Stimulated activated CD4-positive, alpha-beta T cell treated with anti-CD3 and anti-CD28 coated beads, Interleukin-15, amount 100 ng/mL, for 48 hours (primary cell): ENCODE data around the gene SPATA25.
"Not testable (repeated sequence)": the region's sequence is repeated elsewhere in the genome, so short reads cannot be mapped to it uniquely, and the experiment has no call there.

Experiments
- DNase-seq, 2 donors: peaks; one replicate each; pipeline ENCODE4 v3.0.0-alpha.2; 2020; ENCODE audit warnings: low read depth in 2 of 2

SPATA25 gene, protein sequence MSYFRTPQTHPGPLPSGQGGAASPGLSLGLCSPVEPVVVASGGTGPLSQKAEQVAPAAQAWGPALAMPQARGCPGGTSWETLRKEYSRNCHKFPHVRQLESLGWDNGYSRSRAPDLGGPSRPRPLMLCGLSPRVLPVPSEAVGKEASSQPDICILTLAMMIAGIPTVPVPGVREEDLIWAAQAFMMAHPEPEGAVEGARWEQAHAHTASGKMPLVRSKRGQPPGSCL

DNA sequence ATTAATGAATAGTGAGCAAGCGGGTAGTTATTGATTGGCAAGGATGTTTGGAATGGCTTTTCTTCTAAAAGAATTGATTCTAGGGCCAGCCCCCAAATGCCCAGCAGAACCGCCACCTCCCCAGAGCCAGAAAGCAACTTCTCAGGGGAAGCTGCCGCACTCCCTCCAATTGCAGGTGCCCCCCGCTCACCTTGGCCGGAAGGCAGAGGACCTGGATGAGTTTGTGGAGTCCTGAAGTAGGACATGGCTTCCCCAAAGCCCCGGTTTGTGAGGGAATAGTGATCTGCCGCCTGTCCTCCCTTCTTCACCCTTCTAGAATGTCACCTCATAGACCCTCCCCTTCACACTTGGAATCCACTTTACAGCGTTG lies at the start of gene SPATA25:
Gene SPATA25, minus strand, starts transcription at position 277 of the 370 bp plus-strand sequence. Its CDS starts 32 bp downstream, at position 245.
- DNase-seq, result no peak

DNA sequence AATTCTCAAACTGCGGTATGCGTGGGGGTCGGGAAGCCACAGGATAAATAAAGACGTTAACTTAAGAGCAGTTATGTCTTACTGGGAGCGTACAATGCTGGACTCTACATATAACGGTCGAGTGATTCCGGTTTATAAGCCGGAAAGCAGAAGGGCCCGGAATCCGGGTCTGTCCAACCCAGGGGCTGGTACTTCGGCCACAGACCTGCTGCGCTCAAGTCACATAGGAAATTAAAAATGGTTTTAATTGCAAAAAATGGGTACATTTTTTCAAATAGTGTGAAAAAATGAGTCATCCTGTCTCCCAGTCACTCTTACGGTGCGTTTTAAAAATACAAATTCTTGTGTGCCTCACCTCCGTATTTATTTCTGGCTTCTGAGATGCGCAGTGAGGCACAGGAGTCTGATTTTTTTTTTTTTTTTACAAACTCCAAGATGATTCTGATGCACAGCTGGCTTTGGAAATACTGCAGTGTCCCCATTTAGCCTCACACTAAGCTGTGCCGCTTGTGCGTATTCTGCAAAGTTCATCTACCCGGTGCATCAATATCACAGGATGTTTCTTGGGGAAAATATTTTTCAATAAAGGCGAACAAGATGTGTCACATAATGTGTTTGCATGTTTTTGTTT lies 48.1 kb upstream of the SPATA25 start:
- DNase-seq, result no peak

DNA sequence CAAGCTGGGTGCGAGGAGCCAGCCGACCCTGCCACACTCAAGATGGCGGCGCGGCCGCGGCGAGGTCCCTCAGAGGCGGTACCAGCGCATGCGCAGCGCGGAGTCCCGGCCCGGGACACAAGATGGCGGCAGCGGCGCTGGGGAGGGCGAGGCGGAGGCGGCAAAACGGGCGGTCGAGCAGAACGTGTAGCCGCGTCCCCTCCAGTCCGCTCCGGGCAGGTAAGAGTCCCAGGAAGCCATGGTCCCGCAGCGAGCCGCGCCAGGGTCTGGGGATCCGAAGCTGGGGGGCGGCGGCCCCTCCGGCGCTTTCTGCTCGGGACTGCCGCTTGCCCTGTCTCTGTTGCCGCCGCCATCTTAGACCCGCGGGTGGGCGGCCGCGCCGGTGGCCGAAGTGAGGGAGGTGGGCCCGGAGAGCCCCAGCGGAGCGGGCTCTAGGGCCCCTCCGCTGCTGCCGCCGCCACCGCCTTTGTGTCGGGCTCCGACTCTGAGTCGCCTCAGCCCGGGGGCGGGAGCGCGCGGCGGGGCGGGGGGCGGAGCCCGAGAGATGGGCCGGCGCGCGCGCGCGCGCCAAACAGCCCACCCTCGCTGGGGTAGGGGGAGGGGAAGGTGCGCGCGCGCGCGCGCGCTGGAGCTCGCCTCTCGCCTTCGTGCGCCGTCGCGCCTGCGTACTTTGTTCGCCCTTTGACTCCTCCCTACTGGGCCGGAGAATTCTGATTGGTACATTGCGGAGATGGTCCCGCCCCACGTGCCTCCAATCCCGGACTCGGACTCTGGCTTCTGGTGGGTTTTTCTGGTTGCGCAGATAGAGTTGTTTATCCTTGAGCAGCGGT lies 47.4 kb upstream of the SPATA25 start, which contains the start of gene PCIF1:
Gene PCIF1, plus strand, starts transcription at position 98 of the 830 bp plus-strand sequence. CDS start 4,317 bp downstream, outside the sequence.
- DNase-seq, result peak; percentile 96 to 97

DNA sequence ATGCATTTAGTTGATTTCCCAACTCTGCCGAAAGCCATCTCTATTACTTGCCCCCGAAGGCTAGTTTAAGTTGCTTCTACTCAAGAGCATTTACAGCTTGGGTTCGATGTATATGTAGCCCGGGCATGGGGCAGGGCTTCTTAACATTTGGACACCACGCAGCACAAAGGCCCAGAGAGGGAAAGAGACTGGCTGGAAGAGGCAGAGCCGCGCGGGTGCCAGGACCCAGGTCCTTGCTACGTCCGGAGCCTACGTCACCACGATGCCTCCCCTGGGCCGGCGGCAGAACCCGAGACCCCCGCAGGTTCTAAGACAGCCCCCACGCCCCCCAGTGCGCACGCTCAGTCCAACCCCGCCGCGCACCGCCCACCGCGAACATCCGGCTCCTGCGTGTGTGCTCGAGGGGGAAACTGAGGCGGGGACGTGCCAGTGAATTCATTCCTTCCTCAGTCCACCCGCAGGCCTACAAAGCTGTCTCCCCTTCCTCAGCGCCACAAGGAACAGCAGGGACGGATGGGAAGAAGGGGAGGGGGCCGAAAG lies 46.7 kb upstream of the SPATA25 start:
- peak in 1 of 2 donors; percentile 31 for DNase-seq

DNA sequence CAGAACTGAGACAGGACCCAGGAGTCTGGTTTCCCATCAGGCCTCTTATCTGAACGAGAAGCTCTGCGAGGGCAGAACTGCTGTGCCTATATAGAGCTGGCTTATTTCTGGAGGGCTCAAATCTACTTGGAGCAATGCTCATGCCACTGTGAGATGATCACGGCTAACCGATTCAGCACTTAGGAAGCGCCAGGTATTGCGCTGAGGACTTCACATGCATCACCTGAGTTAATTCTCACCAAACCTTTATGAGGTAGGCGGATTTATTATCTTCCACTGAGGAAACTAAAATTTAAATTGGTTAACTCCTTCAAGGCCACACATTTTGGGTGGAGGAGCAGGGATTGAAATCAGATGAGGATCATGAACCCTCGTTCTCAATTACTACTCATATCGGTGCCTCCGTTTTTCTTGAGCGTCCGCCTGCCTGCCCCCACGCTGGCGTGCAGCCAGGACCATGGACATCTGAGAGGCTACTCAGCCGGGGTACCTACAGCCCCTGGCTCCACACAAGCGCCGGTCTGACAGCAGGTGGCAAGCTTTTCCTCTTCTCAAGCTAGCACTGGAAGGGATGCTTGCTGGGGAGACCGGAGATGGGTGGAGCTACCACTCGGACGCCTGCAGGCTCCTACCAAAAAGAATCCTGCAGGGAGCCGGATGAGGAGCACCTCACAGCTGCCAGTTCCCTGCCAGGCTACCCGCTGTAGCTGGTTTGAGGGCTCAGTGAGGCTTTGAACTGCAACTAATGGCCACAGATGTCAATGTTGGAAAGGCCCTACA lies 46.0 kb upstream of the SPATA25 start:
- DNase-seq, result peak; percentile 45 to 50

DNA sequence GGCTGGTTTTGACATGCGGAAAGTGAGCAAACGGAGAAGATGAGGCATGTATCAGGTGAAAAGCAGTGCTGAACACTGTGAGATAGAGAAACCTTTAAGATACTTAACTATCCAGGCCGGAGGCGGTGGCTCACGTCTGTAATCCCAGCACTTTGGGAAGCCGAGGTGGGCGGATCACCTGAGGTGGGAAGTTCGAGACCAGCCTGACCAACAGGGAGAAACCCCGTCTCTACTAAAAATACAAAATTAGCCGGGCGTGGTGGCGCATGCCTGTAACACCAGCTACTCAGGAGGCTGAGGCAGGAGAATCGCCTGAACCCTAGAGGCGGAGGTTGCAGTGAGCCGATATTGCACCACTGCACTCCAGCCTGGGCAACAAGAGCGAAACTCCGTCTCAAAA lies 44.3 kb upstream of the SPATA25 start:
- DNase-seq, result not testable (repeated sequence)

DNA sequence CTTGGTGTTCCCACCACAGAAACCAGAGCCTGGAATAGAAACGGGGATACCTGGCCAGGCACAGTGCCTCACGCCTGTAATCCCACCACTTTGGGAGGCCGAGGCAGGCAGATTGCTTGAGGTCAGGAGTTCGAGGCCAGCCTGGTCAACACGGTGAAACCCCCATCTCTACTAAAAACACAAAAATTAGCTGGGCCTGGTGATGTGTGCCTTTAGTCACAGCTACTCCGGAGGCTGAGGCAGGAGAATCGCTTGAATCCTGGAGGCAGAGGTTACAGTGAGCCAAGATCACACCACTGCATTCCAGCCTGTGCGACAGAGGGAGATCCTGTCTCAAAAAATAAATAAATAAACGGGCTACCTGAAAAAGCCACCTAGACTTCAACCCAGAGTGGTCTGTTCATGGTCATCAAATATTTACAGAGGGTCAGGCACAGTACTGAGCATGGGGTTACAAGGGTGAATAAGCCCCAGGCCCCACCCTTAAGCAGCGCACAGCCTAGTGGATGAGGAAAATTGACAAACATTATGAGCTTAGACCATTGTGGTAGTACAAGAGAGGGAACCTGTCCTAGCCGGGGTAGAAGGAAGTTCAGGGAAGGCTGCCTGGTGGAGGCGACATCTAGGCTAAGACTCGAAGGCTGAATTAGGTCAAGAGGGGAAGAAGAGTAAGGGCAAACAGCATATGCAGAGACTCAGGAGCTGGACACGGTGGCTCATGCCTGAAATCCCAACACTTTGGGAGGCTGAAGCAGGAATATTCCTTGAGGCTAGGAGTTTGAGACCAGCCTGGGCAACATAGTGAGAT lies 39.9 kb upstream of the SPATA25 start:
- no peak for DNase-seq

DNA sequence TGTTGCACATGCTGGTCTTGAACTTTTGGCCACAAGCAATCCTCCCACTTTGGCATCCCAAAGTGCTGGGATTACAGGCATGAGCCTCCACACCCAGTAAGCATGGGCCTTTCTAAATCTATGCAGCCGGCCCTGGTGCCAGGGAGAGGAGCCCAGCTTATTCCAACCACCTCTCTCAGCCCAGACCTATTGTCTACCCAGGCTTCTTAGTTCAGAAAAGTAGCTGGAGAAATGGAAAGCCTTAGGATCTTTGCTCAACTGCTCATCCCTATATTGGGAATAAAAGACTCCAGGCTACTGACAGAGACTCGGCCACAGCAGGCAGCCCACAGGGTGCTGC lies 39.3 kb upstream of the SPATA25 start:
- DNase-seq, result no peak

DNA sequence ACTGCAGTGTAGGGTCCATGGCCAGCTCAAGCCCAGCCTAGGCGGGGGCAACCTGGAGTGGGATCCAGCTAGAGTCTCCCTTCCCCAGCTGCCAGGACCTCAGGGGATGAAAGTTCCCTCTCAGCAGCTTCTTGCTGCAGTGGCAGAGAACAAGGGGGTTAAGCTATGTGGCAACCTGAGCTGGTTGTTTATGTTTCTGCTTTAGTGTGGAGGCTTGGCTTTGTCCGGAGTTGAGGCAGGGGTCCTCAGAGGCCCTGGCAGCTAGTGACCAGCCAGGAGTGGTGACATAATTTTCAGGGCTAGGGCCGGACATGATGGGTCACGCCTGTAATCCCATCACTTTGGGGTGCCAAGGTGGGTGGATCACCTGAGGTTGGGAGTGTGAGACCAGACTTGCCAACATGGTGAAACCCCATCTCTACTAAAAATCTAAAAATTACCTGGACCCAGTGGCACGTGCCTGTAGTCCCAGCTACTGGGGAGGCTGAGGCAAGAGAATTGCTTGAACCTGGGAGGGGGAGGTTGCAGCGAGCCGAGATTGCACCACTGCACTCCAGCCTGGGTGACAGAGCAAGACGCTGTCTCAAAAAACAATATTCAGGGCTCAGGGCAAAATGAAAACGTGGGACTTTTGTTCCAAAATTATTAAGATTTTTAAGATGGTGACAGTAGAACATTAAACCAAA lies 38.5 kb upstream of the SPATA25 start:
- DNase-seq, result no peak

DNA sequence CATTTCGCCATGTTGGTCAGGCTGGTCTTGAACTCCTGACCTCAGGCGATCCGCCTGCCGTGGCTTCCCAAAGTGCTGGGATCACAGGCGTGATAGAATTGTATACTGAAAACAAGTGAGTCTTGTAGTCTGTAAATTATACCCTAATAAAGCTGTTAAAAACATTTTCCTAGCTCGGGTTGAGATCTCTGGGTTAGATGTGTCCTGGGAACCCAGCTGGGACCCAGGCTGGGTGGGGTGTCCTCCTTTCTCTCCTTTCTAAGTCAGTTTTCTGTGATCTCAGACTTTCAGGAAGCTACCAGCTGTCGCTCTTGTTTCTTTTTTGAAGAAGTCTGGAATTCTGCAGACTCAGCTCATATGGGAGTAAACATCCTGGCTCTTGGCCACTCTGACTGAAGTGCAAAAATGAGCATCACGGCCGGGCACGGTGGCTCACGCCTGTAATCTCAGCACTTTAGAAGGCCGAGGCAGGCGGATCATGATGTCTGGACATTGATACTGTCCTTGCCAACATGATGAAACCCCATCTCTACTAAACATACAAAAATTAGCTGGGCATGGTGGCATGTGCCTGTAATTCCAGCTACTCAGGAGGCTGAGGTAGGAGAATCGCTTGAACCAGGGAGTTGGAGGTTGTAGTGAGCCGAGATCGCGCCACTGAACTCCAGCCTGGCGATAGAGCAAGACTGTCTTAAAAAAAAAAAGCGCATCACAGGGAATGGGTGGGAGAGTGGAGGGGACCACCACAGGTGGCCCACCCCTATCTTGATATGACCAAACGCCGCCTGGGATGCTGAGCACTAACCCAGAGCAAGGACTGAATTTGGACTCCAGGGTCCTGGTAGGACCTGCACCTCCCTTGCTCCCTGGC lies 37.2 kb upstream of the SPATA25 start:
- DNase-seq, result no peak

DNA sequence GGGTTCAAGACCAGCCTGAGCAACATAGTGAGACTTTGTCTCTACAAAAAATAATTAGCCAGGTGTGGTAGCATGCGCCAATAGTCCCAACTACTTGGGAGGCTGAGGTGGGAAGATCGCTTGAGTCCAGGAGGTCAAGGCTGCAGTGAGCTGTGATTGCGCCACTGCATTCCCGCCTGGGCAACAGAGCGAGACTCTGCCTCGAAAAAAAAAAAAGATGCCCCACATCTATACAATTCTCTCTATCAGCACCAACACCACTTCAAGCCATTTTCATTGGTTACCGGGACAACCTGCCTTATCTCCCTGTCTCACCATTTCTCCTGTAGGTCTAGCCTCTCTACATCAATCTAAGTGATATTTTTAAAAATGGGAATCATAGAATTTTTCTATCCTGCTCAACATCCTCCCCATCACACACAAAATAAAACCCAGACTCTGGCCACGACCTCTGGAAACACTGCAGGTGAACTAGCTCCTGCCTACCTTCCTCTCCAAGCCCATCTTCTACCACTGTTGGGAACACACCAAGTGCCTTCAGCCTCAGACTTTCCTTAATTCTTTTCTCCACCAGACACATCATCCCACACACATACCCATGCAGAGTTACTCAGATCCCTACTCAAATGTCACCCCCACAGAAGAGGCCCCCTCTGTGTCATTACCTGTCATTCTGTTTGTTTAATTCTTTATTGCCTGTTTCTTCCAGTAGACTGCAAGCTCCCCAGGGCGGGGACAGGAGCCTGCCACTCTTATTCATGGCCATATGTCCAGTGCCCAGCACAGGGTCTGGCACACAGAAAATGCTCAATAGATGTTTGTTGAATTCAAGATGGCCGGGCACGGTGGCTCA lies 34.1 kb upstream of the SPATA25 start:
- DNase-seq, result no peak

DNA sequence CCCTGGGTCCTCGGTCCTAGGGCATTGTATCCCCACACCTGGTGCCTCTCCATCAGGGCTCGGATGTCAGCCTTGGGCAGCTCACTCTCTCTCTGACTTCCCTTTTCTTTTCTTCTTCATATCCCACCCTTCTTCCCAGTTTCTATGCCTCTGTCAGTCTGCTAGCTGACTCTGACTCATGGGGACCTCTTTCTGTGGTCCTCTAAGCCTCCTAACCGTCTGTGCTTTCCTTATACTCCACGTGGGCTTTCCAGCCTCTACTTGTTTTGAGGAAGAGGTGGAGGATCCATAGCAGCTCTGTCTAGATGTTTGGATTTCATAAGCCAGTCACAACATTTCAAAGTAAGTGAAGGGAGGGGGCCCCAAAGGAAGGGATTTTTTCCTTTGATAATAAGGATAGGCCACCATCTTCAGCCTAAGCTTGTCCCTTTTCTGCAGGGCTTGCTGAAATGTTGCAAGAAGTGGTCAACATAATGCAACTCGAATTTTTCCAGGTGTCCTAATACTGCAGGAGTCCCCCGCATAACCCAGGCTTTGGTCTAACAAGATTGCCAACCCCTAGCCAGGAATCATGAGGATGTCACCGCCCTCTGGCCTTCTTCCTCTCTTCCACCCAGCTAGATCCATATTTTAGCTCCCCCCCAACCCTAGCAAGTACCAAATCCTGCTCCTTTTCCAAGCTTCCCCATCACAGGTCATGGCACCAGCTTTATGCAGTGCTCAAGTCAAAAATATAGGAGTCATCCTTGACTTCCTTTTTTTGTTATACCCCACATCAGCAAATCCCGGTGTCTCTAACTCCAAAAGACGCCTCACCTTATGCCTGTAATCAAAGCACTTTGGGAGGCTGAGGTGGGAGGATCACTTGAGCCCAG lies 33.3 kb upstream of the SPATA25 start:
- no peak for DNase-seq

DNA sequence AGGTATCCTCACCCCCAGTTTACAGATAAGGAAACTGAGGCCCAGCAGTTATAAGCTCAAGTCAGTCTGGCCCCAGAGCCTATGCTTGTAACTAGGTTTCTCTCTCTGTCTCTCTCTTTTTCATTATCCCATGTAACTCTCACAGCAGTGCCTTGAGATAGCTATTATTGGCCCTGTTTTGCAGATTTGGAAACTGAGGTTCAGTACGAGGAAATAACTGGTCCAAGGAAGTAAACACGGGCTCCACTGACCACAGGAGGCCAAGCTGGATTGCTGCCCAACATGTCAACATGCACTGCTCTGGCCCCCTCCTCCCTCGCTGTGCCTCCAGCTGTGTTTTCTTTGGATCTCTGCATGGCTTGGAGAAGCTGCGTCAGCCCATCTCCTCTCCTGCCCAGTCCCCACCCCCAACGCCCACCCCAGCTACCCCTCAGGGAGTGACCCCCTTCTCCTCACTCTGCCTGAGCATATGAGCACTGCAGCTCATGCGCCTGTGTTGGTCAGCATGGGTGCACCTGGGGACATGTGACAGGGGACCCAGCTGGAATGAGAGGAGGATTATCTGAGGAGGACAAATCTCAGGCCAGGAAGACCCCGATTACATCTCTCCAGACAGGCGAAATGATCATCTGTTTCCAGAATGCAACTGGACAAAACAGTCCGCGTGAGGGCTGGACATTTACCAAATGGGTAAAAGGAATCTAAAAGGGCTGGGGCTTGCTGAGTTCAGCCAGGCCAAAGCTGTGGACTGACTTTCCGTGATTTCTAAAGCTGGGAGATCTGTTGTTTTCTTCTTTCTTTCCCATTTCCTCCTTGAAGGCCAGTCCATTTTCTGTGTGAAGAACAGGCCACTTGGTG lies 32.3 kb upstream of the SPATA25 start:
- DNase-seq, result no peak

DNA sequence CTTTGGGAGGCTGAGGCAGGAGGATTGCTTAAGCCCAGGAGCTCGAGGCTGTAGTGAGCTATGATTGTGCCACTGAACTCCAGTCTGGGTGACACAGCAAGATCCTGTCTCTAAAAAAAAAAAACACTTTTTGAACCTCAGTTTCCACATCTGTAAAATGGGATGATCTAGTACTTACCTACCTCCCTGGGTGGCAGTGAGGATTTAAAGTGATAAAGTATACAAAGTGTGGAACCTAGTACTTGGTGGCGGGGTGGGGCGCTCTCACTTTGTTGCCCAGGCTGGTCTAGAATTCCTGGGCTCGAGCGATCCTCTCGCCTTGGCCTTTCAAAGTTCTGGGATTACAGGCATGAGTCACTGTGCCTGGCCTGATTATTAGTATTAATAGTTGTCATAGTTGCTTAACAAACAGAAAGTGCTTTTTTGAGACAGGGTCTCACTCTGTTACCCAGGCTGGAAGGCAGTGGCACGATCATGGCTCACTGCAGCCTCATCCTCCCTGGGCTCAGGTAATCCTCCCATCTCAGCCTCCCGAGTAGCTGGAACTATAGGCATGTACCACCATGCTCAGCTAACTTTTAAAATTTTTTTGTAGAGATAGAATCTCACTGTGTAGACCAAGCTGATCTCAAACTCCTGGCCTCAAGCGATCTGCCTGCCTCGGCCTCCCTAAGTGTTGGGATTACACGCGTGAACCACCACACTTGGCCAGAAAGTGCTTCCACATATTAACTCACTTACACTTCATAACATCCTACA lies 31.5 kb upstream of the SPATA25 start:
- no peak for DNase-seq

DNA sequence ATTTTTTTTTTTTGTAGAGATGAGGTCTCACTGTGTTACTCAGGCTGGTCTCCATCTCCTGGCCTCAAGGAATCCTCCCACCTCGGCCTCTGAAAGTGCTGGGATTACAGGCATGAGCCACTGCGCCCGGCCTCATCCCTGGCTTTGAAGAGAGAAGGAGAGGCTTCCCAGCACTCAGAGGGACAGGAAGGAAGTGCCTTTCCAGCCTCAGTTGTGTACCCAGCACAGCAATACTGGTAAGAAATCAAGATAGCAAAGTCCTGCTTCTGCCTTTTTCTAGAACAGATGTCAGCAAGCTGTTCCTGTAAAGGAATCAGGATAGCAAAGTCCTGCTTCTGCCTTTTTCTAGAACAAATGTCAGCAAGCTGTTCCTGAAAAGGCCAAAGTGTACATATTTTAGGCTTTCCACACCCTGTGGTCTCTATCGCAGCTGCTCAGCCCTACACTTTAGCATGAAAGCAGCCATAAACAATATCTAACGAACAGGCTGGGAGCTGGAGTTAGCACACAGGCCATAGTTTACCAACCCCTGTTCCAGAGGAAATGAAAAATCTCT lies 30.8 kb upstream of the SPATA25 start:
- no peak for DNase-seq
